ENCODE results near the gene LRP8. TPM values are rescaled to one million over a fixed set of nuclear protein-coding genes. Genes with fewer than 3 reads are reported as not detected.

The LRP8 gene
- total RNA-seq, 1 experiment from 2014 or later: 54.4 TPM

DNA sequence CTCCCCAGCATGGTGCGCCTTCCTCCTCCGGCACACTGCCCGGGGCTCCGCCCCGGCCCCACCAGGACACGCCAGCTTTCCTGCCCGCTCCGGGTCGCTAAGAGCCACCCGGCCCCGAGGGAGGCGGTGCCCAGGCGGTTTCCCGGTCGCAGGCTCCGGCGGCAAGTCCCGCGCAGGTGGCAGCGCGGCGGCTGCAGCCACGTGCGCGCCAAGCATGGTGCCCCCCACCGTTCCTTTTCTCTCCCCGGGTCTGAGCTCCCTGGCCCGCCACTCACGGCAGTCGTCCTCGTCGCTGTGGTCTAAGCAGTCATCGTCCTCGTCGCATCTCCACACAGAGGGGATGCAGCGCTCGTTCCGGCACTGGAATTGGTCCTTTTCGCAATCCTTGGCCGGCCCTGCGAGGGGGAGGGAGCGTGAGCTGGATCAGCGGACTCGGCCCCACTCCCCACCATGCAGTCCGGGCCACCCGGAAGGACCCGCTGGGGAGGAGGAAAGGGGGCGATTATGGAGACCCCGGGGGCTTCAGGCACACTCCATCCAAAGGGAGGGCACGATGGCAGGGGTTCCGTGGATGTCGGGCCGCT is 1.2 kb downstream of the LRP8 start:
- TSS peak; percentile 72 for BruUV-seq (replicated peaks)
- CTCF ChIA-PET: interaction anchor here (0.6 kb wide), 1 partner anchor 1695 kb away, joined by 3 read pairs; no protein-coding TSS in a partner anchor
- Histone ChIP-seq H3F3A (ENCODE audit: low read length, unreplicated experiment) (no peaks in the 10 kb centered on the region), H3K9me3 (ENCODE audit: low read length) (no peaks in the 10 kb centered on the region), H3K27ac (ENCODE audit: low read length) (peak overlapping the region; percentile 92), H3K4me3 (ENCODE audit: low read length) (peak overlapping the region; percentile 89), H3K9me2 (replicated peaks; ENCODE audit: low read length) (no peaks in the 10 kb centered on the region), H3K27me3 (ENCODE audit: low read length) (no peaks in the 10 kb centered on the region), H2AFZ (ENCODE audit: low read length) (peak overlapping the region; percentile 61), H3K36me3 (ENCODE audit: low read depth, low read length) (peaks cover 16% of the 10 kb centered on the region; the same call in 1 of the 2 replicates), H3K4me1 (ENCODE audit: insufficient read depth, low read length) (peaks cover 17% of the 10 kb centered on the region), H3K9ac (ENCODE audit: low read length) (peak overlapping the region; percentile 90), H3K4me2 (ENCODE audit: low read length) (peak overlapping the region; percentile 87), H3K79me2 (ENCODE audit: low read length) (peaks cover 52% of the 10 kb centered on the region), H4K20me1 (ENCODE audit: low read length) (no peaks in the 10 kb centered on the region)
- DNase-seq: peak; percentile 73
- ATAC-seq: peak; percentile 59
- POLR2A ChIA-PET (ENCODE audit: unreplicated experiment): interaction anchor here (0.6 kb wide), 1 partner anchor 49 kb away, joined by 5 read pairs; no protein-coding TSS in a partner anchor
- intact Hi-C loops (cut with micrococcal nuclease): loop anchor here (2.0 to 5.0 kb wide), 3 partner anchors 54 to 1081 kb away; partner anchors contain the start of gene SSBP3
- no peak for TF ChIP-seq EZH2 (IDR thresholded peaks at IDR 0.05; ENCODE audit: low read length, unreplicated experiment)
- TF ChIP-seq EZH2phosphoT487 (IDR thresholded peaks at IDR 0.05; ENCODE audit: borderline replicate concordance, low read length): no peak
- TF ChIP-seq, protein P1, sequence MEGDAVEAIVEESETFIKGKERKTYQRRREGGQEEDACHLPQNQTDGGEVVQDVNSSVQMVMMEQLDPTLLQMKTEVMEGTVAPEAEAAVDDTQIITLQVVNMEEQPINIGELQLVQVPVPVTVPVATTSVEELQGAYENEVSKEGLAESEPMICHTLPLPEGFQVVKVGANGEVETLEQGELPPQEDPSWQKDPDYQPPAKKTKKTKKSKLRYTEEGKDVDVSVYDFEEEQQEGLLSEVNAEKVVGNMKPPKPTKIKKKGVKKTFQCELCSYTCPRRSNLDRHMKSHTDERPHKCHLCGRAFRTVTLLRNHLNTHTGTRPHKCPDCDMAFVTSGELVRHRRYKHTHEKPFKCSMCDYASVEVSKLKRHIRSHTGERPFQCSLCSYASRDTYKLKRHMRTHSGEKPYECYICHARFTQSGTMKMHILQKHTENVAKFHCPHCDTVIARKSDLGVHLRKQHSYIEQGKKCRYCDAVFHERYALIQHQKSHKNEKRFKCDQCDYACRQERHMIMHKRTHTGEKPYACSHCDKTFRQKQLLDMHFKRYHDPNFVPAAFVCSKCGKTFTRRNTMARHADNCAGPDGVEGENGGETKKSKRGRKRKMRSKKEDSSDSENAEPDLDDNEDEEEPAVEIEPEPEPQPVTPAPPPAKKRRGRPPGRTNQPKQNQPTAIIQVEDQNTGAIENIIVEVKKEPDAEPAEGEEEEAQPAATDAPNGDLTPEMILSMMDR (conservative IDR thresholded peaks at IDR 0.05; ENCODE audit: low read depth, low read length): no peak

GRCh38 chr1:53326088-53326597 is 1.7 kb downstream of the LRP8 start:
- POLR2A ChIA-PET (ENCODE audit: unreplicated experiment): interaction anchor here (0.6 kb wide), 1 partner anchor 49 kb away, joined by 5 read pairs; no protein-coding TSS in a partner anchor

More at GRCh38 chr1:53326088-53326597, 1.7 kb downstream of the LRP8 start:
- Histone ChIP-seq H3K9ac (ENCODE audit: low read length) (peak overlapping the region; percentile 90), H3K4me3 (ENCODE audit: low read length) (peak overlapping the region; percentile 89), H3K9me2 (replicated peaks; ENCODE audit: low read length) (no peaks in the 10 kb centered on the region), H3F3A (ENCODE audit: low read length, unreplicated experiment) (no peaks in the 10 kb centered on the region), H3K27me3 (ENCODE audit: low read length) (no peaks in the 10 kb centered on the region), H3K4me1 (ENCODE audit: insufficient read depth, low read length) (peaks cover 17% of the 10 kb centered on the region), H3K9me3 (ENCODE audit: low read length) (no peaks in the 10 kb centered on the region), H3K27ac (ENCODE audit: low read length) (peak overlapping the region; percentile 92), H2AFZ (ENCODE audit: low read length) (peak overlapping the region; percentile 61), H4K20me1 (ENCODE audit: low read length) (no peaks in the 10 kb centered on the region), H3K36me3 (ENCODE audit: low read depth, low read length) (peaks cover 17% of the 10 kb centered on the region; the same call in 1 of the 2 replicates), H3K4me2 (ENCODE audit: low read length) (peak overlapping the region; percentile 87), H3K79me2 (ENCODE audit: low read length) (peaks cover 57% of the 10 kb centered on the region)
- CTCF ChIA-PET: interaction anchor here (0.6 kb wide), 1 partner anchor 1696 kb away, joined by 3 read pairs; no protein-coding TSS in a partner anchor
- BruUV-seq (replicated peaks): no TSS peak
- TF ChIP-seq, protein P1 (conservative IDR thresholded peaks at IDR 0.05; ENCODE audit: low read depth, low read length): no peak
- TF ChIP-seq EZH2phosphoT487 (IDR thresholded peaks at IDR 0.05; ENCODE audit: borderline replicate concordance, low read length) (no peak), EZH2 (IDR thresholded peaks at IDR 0.05; ENCODE audit: low read length, unreplicated experiment) (no peak)
- peak; percentile 97 for DNase-seq
- intact Hi-C loops (cut with micrococcal nuclease): loop anchor here (2.0 to 5.0 kb wide), 3 partner anchors 55 to 1081 kb away; partner anchors contain the start of gene SSBP3
- ATAC-seq: peak; percentile 86

Data from PC-3 (cell line).